Activated naive CD4-positive, alpha-beta T cell treated with anti-CD3 and anti-CD28 coated beads, Interleukin-2, amount 50 U/mL, for 72 hours (primary cell): ENCODE measurements around the gene ITGB3BP. TPM values are rescaled to one million over a fixed set of nuclear protein-coding genes. Genes with fewer than 3 reads are reported as not detected.
A peak's percentile ranks its signal among the peaks of the same experiment; 100 is the strongest.
"Not testable (repeated sequence)": the region's sequence is repeated elsewhere in the genome, so short reads cannot be mapped to it uniquely, and the experiment has no call there.

Experiments used
- ATAC-seq, 2 donors: fragments of 150-1000 bp; cut with Tn5 transposase; 2 replicates each; pipeline ENCODE4 v1.10.0; 2021; ENCODE audit warnings: mild to moderate bottlenecking in 2 of 2, moderate library complexity in 2 of 2
- DNase-seq, 2 donors: peaks; one replicate each; pipeline ENCODE4 v3.0.0; 2021 to 2022; ENCODE audit warnings: low spot score in 2 of 2
- H3K27ac Mint-ChIP-seq, 2 donors: one replicate each; pipeline ENCODE4 v1.8.0; 2022; ENCODE audit warnings: mild to moderate bottlenecking in 2 of 2, mixed read lengths in 2 of 2
- H3K36me3 Mint-ChIP-seq, 2 donors: one replicate each; pipeline ENCODE4 v1.8.0; 2022; ENCODE audit warnings: mixed read lengths in 2 of 2
- H3K9me3 Mint-ChIP-seq, 2 donors: one replicate each; pipeline ENCODE4 v1.8.0; 2022; ENCODE audit warnings: mixed read lengths in 2 of 2
- total RNA-seq, 2 donors: library from RNA; stranded (reverse); gene quantifications; one replicate each; pipeline ENCODE4 v1.2.3, GENCODE V29; 2022

ITGB3BP gene
- total RNA-seq: 10 to 100 TPM; 45.7 to 74.3 TPM

GRCh38 chr1:63522891-63523728, at the start of gene ITGB3BP, which contains the start of gene EFCAB7:
Gene ITGB3BP (minus strand): TSS chr1:63523225. CDS start chr1:63523133, 92 bp downstream.
Gene EFCAB7 (plus strand): TSS chr1:63523525. CDS start chr1:63525573, 2,048 bp downstream.
- no peaks in the 10 kb centered on the region for H3K9me3 Mint-ChIP-seq
- peak; percentile 84 to 85 for DNase-seq
- H3K27ac Mint-ChIP-seq: peak within 1 kb of the TSS; percentile 96 to 99
- peaks cover 8 to 14% of the 10 kb centered on the region in 2 donors for H3K36me3 Mint-ChIP-seq
- peak; percentile 88 to 95 for ATAC-seq

- ATAC-seq, H3K36me3 Mint-ChIP-seq, DNase-seq, H3K27ac Mint-ChIP-seq, H3K9me3 Mint-ChIP-seq: not testable (repeated sequence)
Measured at GRCh38 chr1:63572686-63573085, 49.7 kb upstream of the ITGB3BP start.

- Mint-ChIP-seq H3K27ac (no peak overlapping the region), H3K36me3 (no peaks in the 10 kb centered on the region), H3K9me3 (no peaks in the 10 kb centered on the region)
- ATAC-seq: no peak
- no peak for DNase-seq
Measured at GRCh38 chr1:63569640-63570316, 46.8 kb upstream of the ITGB3BP start.

- DNase-seq: no peak
- no peak overlapping the region for H3K27ac Mint-ChIP-seq
- H3K9me3 Mint-ChIP-seq: no peaks in the 10 kb centered on the region
- H3K36me3 Mint-ChIP-seq: no peaks in the 10 kb centered on the region
- no peak for ATAC-seq
Measured at GRCh38 chr1:63569068-63569467, 46.0 kb upstream of the ITGB3BP start.

- H3K9me3 Mint-ChIP-seq: no peaks in the 10 kb centered on the region
- ATAC-seq (no peak), DNase-seq (no peak)
- H3K36me3 Mint-ChIP-seq: no peaks in the 10 kb centered on the region
- no peak overlapping the region for H3K27ac Mint-ChIP-seq
Measured at GRCh38 chr1:63563745-63564144, 40.7 kb upstream of the ITGB3BP start.

- Mint-ChIP-seq H3K9me3 (no peaks in the 10 kb centered on the region), H3K27ac (no peak overlapping the region), H3K36me3 (no peaks in the 10 kb centered on the region)
- DNase-seq (no peak), ATAC-seq (no peak)
Measured at GRCh38 chr1:63559357-63559756, 36.3 kb upstream of the ITGB3BP start.

GRCh38 chr1:63557365-63557987, 34.5 kb upstream of the ITGB3BP start:
- ATAC-seq (no peak), DNase-seq (peak in 1 of 2 donors; percentile 22)
- Mint-ChIP-seq H3K27ac (no peak overlapping the region), H3K36me3 (no peaks in the 10 kb centered on the region), H3K9me3 (no peaks in the 10 kb centered on the region)

GRCh38 chr1:63555480-63555879, 32.5 kb upstream of the ITGB3BP start:
- H3K36me3 Mint-ChIP-seq: no peaks in the 10 kb centered on the region
- H3K9me3 Mint-ChIP-seq: no peaks in the 10 kb centered on the region
- ATAC-seq: no peak
- no peak for DNase-seq
- H3K27ac Mint-ChIP-seq: no peak overlapping the region

- no peak for DNase-seq
- H3K27ac Mint-ChIP-seq: no peak overlapping the region
- H3K36me3 Mint-ChIP-seq: peaks cover 0 to 5% of the 10 kb centered on the region in 2 donors
- H3K9me3 Mint-ChIP-seq: no peaks in the 10 kb centered on the region
- ATAC-seq: no peak
Measured at GRCh38 chr1:63548877-63549276, 25.9 kb upstream of the ITGB3BP start.

- DNase-seq: no peak
- ATAC-seq: no peak
- H3K36me3 Mint-ChIP-seq: peaks cover 0 to 5% of the 10 kb centered on the region in 2 donors
- no peaks in the 10 kb centered on the region for H3K9me3 Mint-ChIP-seq
- no peak overlapping the region for H3K27ac Mint-ChIP-seq
Measured at GRCh38 chr1:63548303-63548702, 25.3 kb upstream of the ITGB3BP start.

GRCh38 chr1:63547621-63548294, 24.7 kb upstream of the ITGB3BP start:
- DNase-seq (no peak), ATAC-seq (no peak)
- peak overlapping the region; percentile 0 to 24 for H3K27ac Mint-ChIP-seq
- H3K36me3 Mint-ChIP-seq: peaks cover 0 to 5% of the 10 kb centered on the region in 2 donors
- no peaks in the 10 kb centered on the region for H3K9me3 Mint-ChIP-seq

- Mint-ChIP-seq H3K9me3 (no peaks in the 10 kb centered on the region), H3K27ac (no peak overlapping the region), H3K36me3 (peaks cover 0 to 5% of the 10 kb centered on the region in 2 donors)
- DNase-seq (no peak), ATAC-seq (no peak)
Measured at GRCh38 chr1:63545780-63546179, 22.8 kb upstream of the ITGB3BP start.

GRCh38 chr1:63537940-63538339, 14.9 kb upstream of the ITGB3BP start:
- Mint-ChIP-seq H3K9me3 (no peaks in the 10 kb centered on the region), H3K27ac (no peak overlapping the region), H3K36me3 (no peaks in the 10 kb centered on the region)
- DNase-seq (no peak), ATAC-seq (no peak)

GRCh38 chr1:63537006-63537405, 14.0 kb upstream of the ITGB3BP start:
- Mint-ChIP-seq H3K9me3 (no peaks in the 10 kb centered on the region), H3K36me3 (no peaks in the 10 kb centered on the region), H3K27ac (no peak overlapping the region)
- DNase-seq: no peak
- ATAC-seq: no peak

GRCh38 chr1:63534406-63534805, 11.4 kb upstream of the ITGB3BP start:
- Mint-ChIP-seq H3K9me3 (no peaks in the 10 kb centered on the region), H3K36me3 (no peaks in the 10 kb centered on the region), H3K27ac (no peak overlapping the region)
- DNase-seq: no peak
- no peak for ATAC-seq

- Mint-ChIP-seq H3K36me3 (no peaks in the 10 kb centered on the region), H3K9me3 (no peaks in the 10 kb centered on the region), H3K27ac (no peak overlapping the region)
- DNase-seq: no peak
- no peak for ATAC-seq
Measured at GRCh38 chr1:63533931-63534330, 10.9 kb upstream of the ITGB3BP start.

GRCh38 chr1:63532727-63533126, 9.7 kb upstream of the ITGB3BP start:
- Mint-ChIP-seq H3K27ac (no peak overlapping the region), H3K9me3 (no peaks in the 10 kb centered on the region), H3K36me3 (peaks cover 0 to 4% of the 10 kb centered on the region in 2 donors)
- DNase-seq (no peak), ATAC-seq (no peak)
